GM12878 (cell line): Measurements from ENCODE around the gene GNAL. TPM values are rescaled to one million over a fixed set of nuclear protein-coding genes. Genes with fewer than 3 reads are reported as not detected.

Experiments used
- ATAC-seq: fragments of 200-7000 bp; cut with Tn5 transposase; 3 replicates; pipeline ENCODE4 v1.9.1; 2020; ENCODE audit warnings: mild to moderate bottlenecking, moderate library complexity
- BruUV-seq: library from RNA; stranded (reverse); fragments of 400-500 nt; replicated peaks from 2 replicates; lab custom pipeline; 2021; lab: Mats Ljungman, UMichigan
- CTCF ChIA-PET: fragments of 300-600 bp; sonication (Branson Sonifier 250); formaldehyde crosslinking; extraction: SDS; loops from one replicate; lab custom pipeline; 2021; ENCODE audit warnings: inconsistent platforms; lab: Yijun Ruan, JAX
- POLR2A ChIA-PET: fragments of 350-600 bp; formaldehyde crosslinking; extraction: SDS; loops from one replicate; lab custom pipeline; 2021; ENCODE audit warnings: inconsistent platforms; lab: Charles Lee
- RAD21 ChIA-PET: fragments of 300-600 bp; sonication (Branson Sonifier 250); formaldehyde crosslinking; loops from one replicate; lab custom pipeline; 2023; ENCODE audit warnings: antibody characterized with exemption; ENCODE audit not compliant: unreplicated experiment; lab: Charles Lee
- SMC1A ChIA-PET: fragments of 300-600 bp; sonication (Branson Sonifier 250); formaldehyde crosslinking; loops from one replicate; lab custom pipeline; 2023; ENCODE audit not compliant: unreplicated experiment, uncharacterized antibody; lab: Charles Lee
- DNase-seq: peaks from one replicate; pipeline ENCODE4 v3.0.0-alpha.2; 2011; ENCODE audit warnings: low read depth, low spot score
- FAIRE-seq: peaks from 3 replicates; lab custom pipeline; 2011; peaks lifted over from hg19 to GRCh38; lab: Jason Lieb, UNC
- H2AFZ ChIP-seq: 2 replicates; pipeline ENCODE4 v1.6.0; 2011; ENCODE audit warnings: low read depth, low read length, control low read depth; ENCODE audit not compliant: control insufficient read depth
- H3K27ac ChIP-seq: 2 replicates; pipeline ENCODE4 v1.5.1; 2011; ENCODE audit warnings: control low read depth; ENCODE audit not compliant: control insufficient read depth, insufficient read depth
- H3K27me3 ChIP-seq, 2 experiments: replicated peaks in 1 of 2; 2 replicates each; pipeline versions ENCODE4 v1.6.0 to v1.6.1; 2011; ENCODE audit warnings: low read length in 1 of 2; ENCODE audit not compliant: control insufficient read depth in 2 of 2, insufficient read depth in 2 of 2
- H3K36me3 ChIP-seq, 2 experiments: 2 replicates each; pipeline ENCODE4 v1.5.1; 2011; ENCODE audit warnings: low read length in 1 of 2; ENCODE audit not compliant: control insufficient read depth in 2 of 2, insufficient read depth in 2 of 2
- H3K4me1 ChIP-seq: 2 replicates; pipeline ENCODE4 v1.6.1; 2011; ENCODE audit warnings: mild to moderate bottlenecking, low read length, moderate library complexity, mixed read lengths; ENCODE audit not compliant: control insufficient read depth, insufficient read depth
- H3K4me2 ChIP-seq: 2 replicates; pipeline ENCODE4 v1.6.0; 2011; ENCODE audit warnings: control low read depth; ENCODE audit not compliant: control insufficient read depth, insufficient read depth
- H3K4me3 ChIP-seq: fragments of 200-600 bp; sonication (generic); 2 replicates; pipeline ENCODE4 v1.5.1; 2016
- H3K79me2 ChIP-seq: 2 replicates; pipeline ENCODE4 v1.6.0; 2011; ENCODE audit warnings: low read length; ENCODE audit not compliant: control insufficient read depth, insufficient read depth
- H3K9ac ChIP-seq: 2 replicates; pipeline ENCODE4 v1.8.0; 2011; ENCODE audit warnings: low read length, control low read depth, mixed read lengths; ENCODE audit not compliant: control insufficient read depth, insufficient read depth
- H3K9me3 ChIP-seq: replicated peaks from 3 replicates; pipeline ENCODE4 v1.5.1; 2011; ENCODE audit warnings: mild to moderate bottlenecking, low read length; ENCODE audit not compliant: control insufficient read depth, insufficient read depth
- H4K20me1 ChIP-seq: 2 replicates; pipeline ENCODE4 v1.6.0; 2011; ENCODE audit not compliant: control insufficient read depth, insufficient read depth
- BCLAF1 ChIP-seq: fragments of 450-650 bp; IDR thresholded peaks from 2 replicates; pipeline ENCODE4 v1.6.1; 2017; ENCODE audit warnings: antibody characterized with exemption, mild to moderate bottlenecking, moderate library complexity
- CREB1 ChIP-seq: IDR thresholded peaks from 2 replicates; pipeline ENCODE4 v1.6.1; 2012; ENCODE audit warnings: low read depth, mild to moderate bottlenecking, inconsistent platforms
- EZH2 ChIP-seq: IDR thresholded peaks from 2 replicates; pipeline ENCODE4 v1.6.1; 2012; ENCODE audit warnings: low read depth, mild to moderate bottlenecking, control low read depth, inconsistent platforms, low read length, borderline replicate concordance; ENCODE audit not compliant: control insufficient read depth
- GATAD2B ChIP-seq: fragments of 450-650 bp; conservative IDR thresholded peaks from 2 replicates; pipeline ENCODE4 v1.6.1; 2017; ENCODE audit warnings: low read depth, mild to moderate bottlenecking, moderate library complexity
- MTA3 ChIP-seq: IDR thresholded peaks from 2 replicates; pipeline ENCODE4 v1.6.1; 2012; ENCODE audit warnings: low read length, inconsistent platforms, borderline replicate concordance
- NFYA ChIP-seq: IDR thresholded peaks from 2 replicates; pipeline ENCODE4 v1.6.1; 2011; ENCODE audit warnings: low read depth, mild to moderate bottlenecking, low read length, improper control_type of control experiment, borderline replicate concordance
- NKRF ChIP-seq: fragments of 450-650 bp; conservative IDR thresholded peaks from 2 replicates; pipeline ENCODE4 v1.6.1; 2017; ENCODE audit warnings: mild to moderate bottlenecking, moderate library complexity
- NR2C2 ChIP-seq: IDR thresholded peaks from 2 replicates; pipeline ENCODE4 v1.6.1; 2011; ENCODE audit warnings: borderline replicate concordance, low read depth; ENCODE audit not compliant: control insufficient read depth, insufficient read length
- RUNX3 ChIP-seq: IDR thresholded peaks from 2 replicates; pipeline ENCODE4 v1.6.1; 2012; ENCODE audit warnings: low read length, inconsistent platforms
- SUZ12 ChIP-seq: fragments of 200-600 bp; sonication (generic); IDR thresholded peaks from one replicate; pipeline ENCODE4 v1.6.1; 2018; ENCODE audit warnings: antibody characterized with exemption, mild to moderate bottlenecking; ENCODE audit not compliant: unreplicated experiment
- TCF7 ChIP-seq: IDR thresholded peaks from 2 replicates; pipeline ENCODE4 v1.6.1; 2014; ENCODE audit warnings: antibody characterized with exemption, borderline replicate concordance
- ZNF622 ChIP-seq: fragments of 450-650 bp; IDR thresholded peaks from 2 replicates; pipeline ENCODE4 v1.6.1; 2017; ENCODE audit warnings: mild to moderate bottlenecking, inconsistent platforms
- WGBS: methylation state at CpG from one replicate; pipeline ENCODE4 v1.1.6; 2016; ENCODE audit warnings: low lambda C conversion rate; ENCODE audit not compliant: insufficient replicate concordance, insufficient coverage; ENCODE audit errors: missing lambda C conversion rate; 5-methylcytosine and 5-hydroxymethylcytosine counted together
- in situ Hi-C: fragments of 300-500 bp; cut with MboI; formaldehyde crosslinking; loops from 9 replicates; pipeline ENCODE4 v1.14.3; 2018; ENCODE audit warnings: mixed read lengths
- intact Hi-C: fragments of 100-400 bp; cut with micrococcal nuclease; formaldehyde crosslinking; loops from one replicate; pipeline ENCODE4 v1.14.2; 2022; ENCODE audit not compliant: unreplicated experiment
- polyA plus RNA-seq, 11 experiments: library from polyadenylated mRNA; depleted of rRNA in 4 of 11; unstranded in 6 of 11; stranded (reverse) in 5 of 11; fragments of >200 nt; fragmentation: Nextera tagmentation in 4 of 11; fragmentation: Illumina TruSeq in 1 of 11; extraction: Ambion mirVana in 4 of 11; extraction: Trizol in 1 of 11; gene quantifications; 1 replicate in 1 of 11; 2 replicates in 10 of 11; pipeline versions ENCODE4 v1.2.1 to v1.2.3, GENCODE V29; 2011 to 2016; ENCODE audit warnings: inconsistent platforms in 2 of 11, missing spikeins in 2 of 11, low read depth in 1 of 11
- total RNA-seq, 4 experiments: library from RNA; depleted of rRNA in 3 of 4; stranded (reverse); fragments of >200 nt in 3 of 4; fragmentation: Illumina TruSeq in 1 of 4; extraction: Trizol in 1 of 4; gene quantifications; 2 replicates each; pipeline versions ENCODE4 v1.2.1 to v1.2.3, GENCODE V29; 2013 to 2021

GNAL gene
- total and polyA plus RNA-seq, 10 of the 15 experiments (the other 5 are each of a cell fraction or from before 2014, with no cell fraction given), result 0.02 to 0.39 (median 0.05) TPM; not detected in 5

- Histone ChIP-seq H3K36me3 (no peaks in the 10 kb centered on the region), H3K79me2 (no peaks in the 10 kb centered on the region), H3K9ac (no peak overlapping the region), H2AFZ (no peak overlapping the region), H3K4me1 (no peaks in the 10 kb centered on the region), H3K4me2 (no peak overlapping the region), H3K9me3 (no peaks in the 10 kb centered on the region), H3K27ac (no peak overlapping the region), H3K27me3 (peaks cover 0 to 2% of the 10 kb centered on the region in 2 experiments; a peak in 3 of 4 replicates), H4K20me1 (no peaks in the 10 kb centered on the region), H3K4me3 (no peak overlapping the region)
- RAD21 ChIA-PET, result no interaction called here
- POLR2A ChIA-PET, result no interaction called here
- FAIRE-seq (no peak), DNase-seq (no peak), ATAC-seq (no peak)
- WGBS, result 24% methylated on average over 6 of the region's 6 CpGs
- intact Hi-C loops (no loop called here), in situ Hi-C loops (no loop called here)
- TF ChIP-seq NR2C2 (no peak), ZNF622 (no peak), MTA3 (no peak), NKRF (no peak), TCF7 (no peak), BCLAF1 (no peak), NFYA (no peak), RUNX3 (no peak), CREB1 (no peak), GATAD2B (no peak), EZH2 (no peak), SUZ12 (no peak)
- SMC1A ChIA-PET, result no interaction called here
- CTCF ChIA-PET, result no interaction called here
- no TSS peak for BruUV-seq
Observed at GRCh38 chr18:11784674-11785304, 95.7 kb downstream of the GNAL start.
